ENCODE results near the gene HECW1. TPM values are rescaled to one million over a fixed set of nuclear protein-coding genes. Genes with fewer than 3 reads are reported as not detected.

The HECW1 gene
- total RNA-seq, 4 donors from 2014 or later, result 0.62 to 4.3 (median 1.4) TPM; not detected in 1

- intact Hi-C loops (cut with DNase I; ENCODE audit: low total_unique reads), result no loop called here
Measured at GRCh38 chr7:43085992-43086391, 26.5 kb upstream of the HECW1 start.

GRCh38 chr7:43092819-43093218 is 19.6 kb upstream of the HECW1 start:
- 74 to 80% methylated on average over 1 of the region's 1 CpG for WGBS, 2 donors
- intact Hi-C loops (cut with DNase I; ENCODE audit: low total_unique reads), result no loop called here
- DNase-seq (ENCODE audit: low spot score in 2 of 2), result no peak
- no peak overlapping the region for H3K4me3 ChIP-seq (ENCODE audit: low read depth, poor library complexity, severe bottlenecking)
- TF ChIP-seq POLR2A (IDR thresholded peaks at IDR 0.05) (no peak), CTCF (IDR thresholded peaks at IDR 0.05) (no peak)

More at GRCh38 chr7:43085992-43086391, 26.5 kb upstream of the HECW1 start:
- DNase-seq (ENCODE audit: low spot score in 2 of 2), result no peak
- H3K4me3 ChIP-seq (ENCODE audit: low read depth, poor library complexity, severe bottlenecking), result no peak overlapping the region
- TF ChIP-seq POLR2A (IDR thresholded peaks at IDR 0.05) (no peak), CTCF (IDR thresholded peaks at IDR 0.05) (no peak)
- WGBS, 2 donors, result 54 to 85% methylated on average over 1 of the region's 1 CpG

- no peak for DNase-seq (ENCODE audit: low spot score in 2 of 2)
- intact Hi-C loops (cut with DNase I; ENCODE audit: low total_unique reads), result no loop called here
- 50 to 61% methylated on average over 4 of the region's 4 CpGs for WGBS, 2 donors
- TF ChIP-seq POLR2A (IDR thresholded peaks at IDR 0.05) (no peak), CTCF (IDR thresholded peaks at IDR 0.05) (no peak)
- no peak overlapping the region for H3K4me3 ChIP-seq (ENCODE audit: low read depth, poor library complexity, severe bottlenecking)
Measured at GRCh38 chr7:43096875-43097274, 15.6 kb upstream of the HECW1 start.

GRCh38 chr7:43099750-43100149 is 12.7 kb upstream of the HECW1 start:
- intact Hi-C loops (cut with DNase I; ENCODE audit: low total_unique reads), result no loop called here
- TF ChIP-seq CTCF (IDR thresholded peaks at IDR 0.05) (no peak), POLR2A (IDR thresholded peaks at IDR 0.05) (no peak)
- 56 to 67% methylated on average over 6 of the region's 6 CpGs for WGBS, 2 donors
- H3K4me3 ChIP-seq (ENCODE audit: low read depth, poor library complexity, severe bottlenecking), result no peak overlapping the region
- no peak for DNase-seq (ENCODE audit: low spot score in 2 of 2)

- intact Hi-C loops (cut with DNase I; ENCODE audit: low total_unique reads), result no loop called here
- WGBS, 2 donors, result 77 to 87% methylated on average over 1 of the region's 1 CpG
- DNase-seq (ENCODE audit: low spot score in 2 of 2), result no peak
- no peak overlapping the region for H3K4me3 ChIP-seq (ENCODE audit: low read depth, poor library complexity, severe bottlenecking)
- TF ChIP-seq CTCF (IDR thresholded peaks at IDR 0.05) (no peak), POLR2A (IDR thresholded peaks at IDR 0.05) (no peak)
Measured at GRCh38 chr7:43104874-43105520, 7.5 kb upstream of the HECW1 start.

All from lower leg skin (tissue), 4 donors.